Activated naive CD8-positive, alpha-beta T cell treated with anti-CD3 and anti-CD28 coated beads, Interleukin-2, amount 50 U/mL, for 24 hours (primary cell): Measurements from ENCODE around the gene AKT2.
"Not testable (repeated sequence)": the region's sequence is repeated elsewhere in the genome, so short reads cannot be mapped to it uniquely, and the experiment has no call there.

Experiments
- ATAC-seq: fragments of 150-1000 bp; cut with Tn5 transposase; one replicate; pipeline ENCODE4 v1.10.0; 2021
- DNase-seq: peaks from one replicate; pipeline ENCODE4 v3.0.0; 2021
- H3K27ac Mint-ChIP-seq: one replicate; pipeline ENCODE4 v1.8.0; 2021; ENCODE audit warnings: mild to moderate bottlenecking, mixed read lengths
- H3K27me3 Mint-ChIP-seq: one replicate; pipeline ENCODE4 v1.8.0; 2021; ENCODE audit warnings: mixed read lengths
- H3K36me3 Mint-ChIP-seq: one replicate; pipeline ENCODE4 v1.8.0; 2021; ENCODE audit warnings: low read depth, mixed read lengths
- H3K4me1 Mint-ChIP-seq: one replicate; pipeline ENCODE4 v1.8.0; 2021; ENCODE audit warnings: mixed read lengths
- H3K4me3 Mint-ChIP-seq: one replicate; pipeline ENCODE4 v1.8.0; 2021; ENCODE audit warnings: mild to moderate bottlenecking, moderate library complexity, mixed read lengths
- H3K9me3 Mint-ChIP-seq: one replicate; pipeline ENCODE4 v1.8.0; 2021; ENCODE audit warnings: mixed read lengths

AKT2 gene

GRCh38 chr19:40220674-40221073, 64.5 kb downstream of the AKT2 start:
- Mint-ChIP-seq H3K9me3 (peaks cover 5% of the 10 kb centered on the region), H3K36me3 (peaks cover 3% of the 10 kb centered on the region), H3K27me3 (peaks cover 71% of the 10 kb centered on the region), H3K4me3 (no peak overlapping the region), H3K4me1 (peaks cover 22% of the 10 kb centered on the region), H3K27ac (no peak overlapping the region)
- DNase-seq: no peak
- no peak for ATAC-seq

- peaks cover 5% of the 10 kb centered on the region for H3K9me3 Mint-ChIP-seq
- no peak overlapping the region for H3K27ac Mint-ChIP-seq
- peaks cover 64% of the 10 kb centered on the region for H3K27me3 Mint-ChIP-seq
- ATAC-seq (no peak), DNase-seq (no peak)
- H3K36me3 Mint-ChIP-seq: peaks cover 3% of the 10 kb centered on the region
- H3K4me3 Mint-ChIP-seq: no peak overlapping the region
- H3K4me1 Mint-ChIP-seq: peaks cover 17% of the 10 kb centered on the region
Measured at GRCh38 chr19:40219721-40220276, 65.3 kb downstream of the AKT2 start.

- not testable (repeated sequence) for DNase-seq, H3K4me3 Mint-ChIP-seq, H3K27ac Mint-ChIP-seq, H3K36me3 Mint-ChIP-seq, H3K9me3 Mint-ChIP-seq, ATAC-seq
- Mint-ChIP-seq H3K27me3 (peaks cover 56% of the 10 kb centered on the region), H3K4me1 (peaks cover 17% of the 10 kb centered on the region)
Measured at GRCh38 chr19:40219029-40219428, 66.1 kb downstream of the AKT2 start.

GRCh38 chr19:40217934-40218890, 66.9 kb downstream of the AKT2 start, which contains the start of gene TTC9B:
Gene TTC9B (minus strand): TSS chr19:40218384. CDS start chr19:40218381, 3 bp downstream.
- ATAC-seq: peak; percentile 22
- Mint-ChIP-seq H3K27ac (no peak within 1 kb of the TSS), H3K27me3 (peaks cover 52% of the 10 kb centered on the region), H3K36me3 (peaks cover 3% of the 10 kb centered on the region), H3K9me3 (peaks cover 5% of the 10 kb centered on the region), H3K4me3 (no peak within 1 kb of the TSS), H3K4me1 (peaks cover 17% of the 10 kb centered on the region)
- DNase-seq: peak; percentile 69

- H3K4me3 Mint-ChIP-seq: peak overlapping the region; percentile 32
- DNase-seq (peak; percentile 41), ATAC-seq (peak; percentile 5)
- peaks cover 17% of the 10 kb centered on the region for H3K4me1 Mint-ChIP-seq
- H3K36me3 Mint-ChIP-seq: peaks cover 3% of the 10 kb centered on the region
- H3K27ac Mint-ChIP-seq: no peak overlapping the region
- peaks cover 50% of the 10 kb centered on the region for H3K27me3 Mint-ChIP-seq
- H3K9me3 Mint-ChIP-seq: peaks cover 5% of the 10 kb centered on the region
Measured at GRCh38 chr19:40217027-40217810, 67.9 kb downstream of the AKT2 start.

- Mint-ChIP-seq H3K27me3 (peaks cover 45% of the 10 kb centered on the region), H3K4me1 (peaks cover 14% of the 10 kb centered on the region), H3K4me3 (peak overlapping the region; percentile 32), H3K36me3 (no peaks in the 10 kb centered on the region), H3K9me3 (no peaks in the 10 kb centered on the region), H3K27ac (peak overlapping the region; percentile 22)
- no peak for ATAC-seq
- no peak for DNase-seq
Measured at GRCh38 chr19:40216777-40217026, 68.4 kb downstream of the AKT2 start.

GRCh38 chr19:40216013-40216776, 69.0 kb downstream of the AKT2 start:
- H3K27ac Mint-ChIP-seq: peak overlapping the region; percentile 22
- H3K27me3 Mint-ChIP-seq: peaks cover 41% of the 10 kb centered on the region
- H3K9me3 Mint-ChIP-seq: no peaks in the 10 kb centered on the region
- H3K4me1 Mint-ChIP-seq: peaks cover 14% of the 10 kb centered on the region
- no peak for DNase-seq
- peak overlapping the region; percentile 32 for H3K4me3 Mint-ChIP-seq
- no peaks in the 10 kb centered on the region for H3K36me3 Mint-ChIP-seq
- no peak for ATAC-seq

GRCh38 chr19:40214936-40215335, 70.2 kb downstream of the AKT2 start:
- DNase-seq (no peak), ATAC-seq (no peak)
- H3K27ac Mint-ChIP-seq: no peak overlapping the region
- no peak overlapping the region for H3K4me3 Mint-ChIP-seq
- peaks cover 10% of the 10 kb centered on the region for H3K4me1 Mint-ChIP-seq
- H3K9me3 Mint-ChIP-seq: no peaks in the 10 kb centered on the region
- no peaks in the 10 kb centered on the region for H3K36me3 Mint-ChIP-seq
- peaks cover 34% of the 10 kb centered on the region for H3K27me3 Mint-ChIP-seq

- ATAC-seq (no peak), DNase-seq (no peak)
- peaks cover 10% of the 10 kb centered on the region for H3K4me1 Mint-ChIP-seq
- peaks cover 25% of the 10 kb centered on the region for H3K27me3 Mint-ChIP-seq
- H3K27ac Mint-ChIP-seq: no peak overlapping the region
- peaks cover 2% of the 10 kb centered on the region for H3K36me3 Mint-ChIP-seq
- H3K9me3 Mint-ChIP-seq: no peaks in the 10 kb centered on the region
- no peak overlapping the region for H3K4me3 Mint-ChIP-seq
Measured at GRCh38 chr19:40213882-40214570, 71.1 kb downstream of the AKT2 start.

GRCh38 chr19:40213251-40213829, 71.8 kb downstream of the AKT2 start:
- Mint-ChIP-seq H3K27me3 (peaks cover 18% of the 10 kb centered on the region), H3K36me3 (peaks cover 4% of the 10 kb centered on the region), H3K4me3 (no peak overlapping the region), H3K4me1 (peaks cover 8% of the 10 kb centered on the region), H3K9me3 (no peaks in the 10 kb centered on the region), H3K27ac (no peak overlapping the region)
- DNase-seq (no peak), ATAC-seq (no peak)

- DNase-seq (no peak), ATAC-seq (no peak)
- peaks cover 2% of the 10 kb centered on the region for H3K27me3 Mint-ChIP-seq
- H3K4me3 Mint-ChIP-seq: no peak overlapping the region
- H3K27ac Mint-ChIP-seq: no peak overlapping the region
- H3K4me1 Mint-ChIP-seq: no peaks in the 10 kb centered on the region
- no peaks in the 10 kb centered on the region for H3K9me3 Mint-ChIP-seq
- peaks cover 4% of the 10 kb centered on the region for H3K36me3 Mint-ChIP-seq
Measured at GRCh38 chr19:40210889-40211288, 74.3 kb downstream of the AKT2 start.

GRCh38 chr19:40208602-40209001, 76.5 kb downstream of the AKT2 start:
- Mint-ChIP-seq H3K36me3 (peaks cover 5% of the 10 kb centered on the region), H3K4me1 (no peaks in the 10 kb centered on the region), H3K27ac (no peak overlapping the region), H3K27me3 (no peaks in the 10 kb centered on the region), H3K4me3 (no peak overlapping the region), H3K9me3 (no peaks in the 10 kb centered on the region)
- no peak for ATAC-seq
- DNase-seq: no peak

GRCh38 chr19:40205760-40206159, 79.4 kb downstream of the AKT2 start:
- Mint-ChIP-seq H3K9me3 (no peaks in the 10 kb centered on the region), H3K4me3 (no peak overlapping the region), H3K27ac (no peak overlapping the region), H3K36me3 (peaks cover 11% of the 10 kb centered on the region), H3K4me1 (no peaks in the 10 kb centered on the region), H3K27me3 (no peaks in the 10 kb centered on the region)
- ATAC-seq (no peak), DNase-seq (no peak)
